K562 (cell line): ENCODE results near the gene PARD6A. TPM values are rescaled to one million over a fixed set of nuclear protein-coding genes. Genes with fewer than 3 reads are reported as not detected.

ENCODE experiments used
- ARID2 ChIP-seq: fragments of 450-650 bp; IDR thresholded peaks from 2 replicates; pipeline ENCODE4 v1.6.1; 2017; ENCODE audit warnings: antibody characterized with exemption, mild to moderate bottlenecking
- BRD4 ChIP-seq: fragments of 200-600 bp; sonication (generic); IDR thresholded peaks from 2 replicates; pipeline ENCODE4 v1.6.1; 2017; ENCODE audit warnings: inconsistent platforms
- ELF4 ChIP-seq: fragments of 450-650 bp; formaldehyde crosslinking; IDR thresholded peaks from 2 replicates; pipeline ENCODE4 v1.4.0; 2022; ENCODE audit warnings: missing genetic modification characterization
- SIRT6 ChIP-seq: IDR thresholded peaks from one replicate; pipeline ENCODE4 v1.6.1; 2012; ENCODE audit warnings: low read depth, mild to moderate bottlenecking, control low read depth, inconsistent platforms, low read length, moderate library complexity
- ZKSCAN3 ChIP-seq: fragments of 250-450 bp; sonication (Bioruptor Pico); IDR thresholded peaks from 2 replicates; pipeline ENCODE4 v1.4.0; 2020
- ZNF174 ChIP-seq: fragments of 250-450 bp; sonication (Bioruptor Pico); IDR thresholded peaks from 2 replicates; pipeline ENCODE4 v1.4.0; 2020; ENCODE audit warnings: mild to moderate bottlenecking
- ZNF316 ChIP-seq: fragments of 450-650 bp; IDR thresholded peaks from 2 replicates; pipeline ENCODE4 v1.6.1; 2016
- ZNF507 ChIP-seq: conservative IDR thresholded peaks from 2 replicates; pipeline ENCODE4 v1.6.1; 2017; ENCODE audit warnings: missing genetic modification characterization, missing compliant biosample characterization
- ZNF717 ChIP-seq: fragments of 250-450 bp; sonication (Bioruptor Pico); IDR thresholded peaks from 2 replicates; pipeline ENCODE4 v1.5.0; 2021
- ZSCAN32 ChIP-seq: fragments of 450-650 bp; formaldehyde crosslinking; IDR thresholded peaks from 2 replicates; pipeline ENCODE4 v1.4.0; 2020; ENCODE audit warnings: mild to moderate bottlenecking, moderate library complexity
- polyA plus RNA-seq, 8 experiments: library from polyadenylated mRNA; depleted of rRNA in 4 of 8; stranded (reverse) in 5 of 8; unstranded in 3 of 8; fragments of >200 nt; fragmentation: Nextera tagmentation in 2 of 8; fragmentation: Illumina TruSeq in 1 of 8; extraction: Ambion mirVana in 2 of 8; extraction: Trizol in 1 of 8; gene quantifications; 2 replicates each; pipeline versions ENCODE4 v1.2.1 to v1.2.3, GENCODE V29; 2011 to 2014; ENCODE audit warnings: inconsistent platforms in 1 of 8, missing spikeins in 1 of 8
- total RNA-seq, 7 experiments: library from RNA; depleted of rRNA in 6 of 7; stranded (reverse); fragments of >200 nt in 6 of 7; fragmentation: Illumina TruSeq in 2 of 7; extraction: Trizol in 2 of 7; gene quantifications; 2 replicates each; pipeline versions ENCODE4 v1.2.1 to v1.2.3, GENCODE V29; 2011 to 2021; ENCODE audit warnings: low replicate concordance in 1 of 7
- TF ChIP-seq, protein P1 (sequence below): IDR thresholded peaks from 2 replicates; pipeline ENCODE4 v1.6.1; 2011; ENCODE audit warnings: borderline replicate concordance, low read depth, mild to moderate bottlenecking, moderate library complexity, low read length; ENCODE audit not compliant: insufficient read depth, poor library complexity, severe bottlenecking
- TF ChIP-seq, protein P2 (sequence below): fragments of 200-800 bp; sonication (Bioruptor generic); IDR thresholded peaks from 2 replicates; pipeline ENCODE4 v1.6.1; 2017; ENCODE audit warnings: missing genetic modification characterization, missing compliant biosample characterization
- TF ChIP-seq, protein P3 (sequence below), 3 experiments: fragments of 200-800 bp in 1 of 3; sonication (Bioruptor generic) in 1 of 3; sonication (generic) in 1 of 3; formaldehyde crosslinking in 1 of 3; IDR thresholded peaks; 2 replicates each; pipeline versions ENCODE4 v1.6.1 to v1.8.0; 2016 to 2022; ENCODE audit warnings: mild to moderate bottlenecking in 2 of 3, missing compliant biosample characterization in 2 of 3, missing genetic modification characterization in 2 of 3, missing genetic modification reagents in 1 of 3
- TF ChIP-seq, protein P4 (sequence below): fragments of 450-650 bp; IDR thresholded peaks from 2 replicates; pipeline ENCODE4 v1.6.1; 2016; ENCODE audit warnings: low read depth, mild to moderate bottlenecking, moderate library complexity
- TF ChIP-seq, protein P5 (sequence below): fragments of 150-350 bp; conservative IDR thresholded peaks from 2 replicates; pipeline ENCODE4 v1.6.1; 2014; ENCODE audit warnings: low read length

The PARD6A gene
- total and polyA plus RNA-seq, 9 of the 15 experiments (the other 6 are each of a cell fraction or from before 2014, with no cell fraction given), result 0.04 to 2.0 (median 0.44) TPM

DNA sequence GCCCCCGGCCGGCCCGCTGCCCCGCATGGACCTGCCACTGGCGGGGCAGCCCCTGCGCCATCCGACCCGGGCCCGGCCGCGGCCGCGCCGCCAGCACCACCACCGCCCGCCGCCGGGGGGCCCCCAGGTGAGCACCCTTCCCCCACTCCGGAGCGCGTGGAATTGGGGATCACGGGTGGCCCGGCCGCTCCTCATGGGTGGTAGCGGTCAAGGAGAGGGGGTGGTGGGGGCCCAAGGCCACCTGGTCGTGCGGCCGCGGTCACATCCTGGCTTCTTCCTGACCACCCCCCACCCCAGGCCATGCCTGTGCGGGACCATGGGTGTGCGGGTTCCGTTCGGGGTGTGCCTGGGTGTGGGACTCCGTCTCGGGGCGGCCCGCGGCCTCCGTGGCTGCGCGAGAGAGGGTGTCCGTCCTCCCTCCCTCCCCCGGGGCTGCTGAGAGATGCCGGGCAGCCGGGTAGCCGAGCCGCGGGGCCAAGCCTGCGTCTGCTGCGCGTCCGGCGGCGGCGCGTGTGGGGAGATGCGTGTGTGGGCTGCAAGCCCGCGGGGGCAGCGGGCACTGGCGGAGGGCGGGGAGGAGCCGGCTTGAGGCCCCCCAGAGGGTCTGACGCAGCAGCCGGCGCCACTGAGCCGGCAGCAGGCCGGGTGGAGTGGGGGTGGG, 7.5 kb upstream of the PARD6A start (continued):
- TF ChIP-seq, protein P1, sequence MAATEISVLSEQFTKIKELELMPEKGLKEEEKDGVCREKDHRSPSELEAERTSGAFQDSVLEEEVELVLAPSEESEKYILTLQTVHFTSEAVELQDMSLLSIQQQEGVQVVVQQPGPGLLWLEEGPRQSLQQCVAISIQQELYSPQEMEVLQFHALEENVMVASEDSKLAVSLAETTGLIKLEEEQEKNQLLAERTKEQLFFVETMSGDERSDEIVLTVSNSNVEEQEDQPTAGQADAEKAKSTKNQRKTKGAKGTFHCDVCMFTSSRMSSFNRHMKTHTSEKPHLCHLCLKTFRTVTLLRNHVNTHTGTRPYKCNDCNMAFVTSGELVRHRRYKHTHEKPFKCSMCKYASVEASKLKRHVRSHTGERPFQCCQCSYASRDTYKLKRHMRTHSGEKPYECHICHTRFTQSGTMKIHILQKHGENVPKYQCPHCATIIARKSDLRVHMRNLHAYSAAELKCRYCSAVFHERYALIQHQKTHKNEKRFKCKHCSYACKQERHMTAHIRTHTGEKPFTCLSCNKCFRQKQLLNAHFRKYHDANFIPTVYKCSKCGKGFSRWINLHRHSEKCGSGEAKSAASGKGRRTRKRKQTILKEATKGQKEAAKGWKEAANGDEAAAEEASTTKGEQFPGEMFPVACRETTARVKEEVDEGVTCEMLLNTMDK, result peak; percentile 14
- TF ChIP-seq, protein P2, sequence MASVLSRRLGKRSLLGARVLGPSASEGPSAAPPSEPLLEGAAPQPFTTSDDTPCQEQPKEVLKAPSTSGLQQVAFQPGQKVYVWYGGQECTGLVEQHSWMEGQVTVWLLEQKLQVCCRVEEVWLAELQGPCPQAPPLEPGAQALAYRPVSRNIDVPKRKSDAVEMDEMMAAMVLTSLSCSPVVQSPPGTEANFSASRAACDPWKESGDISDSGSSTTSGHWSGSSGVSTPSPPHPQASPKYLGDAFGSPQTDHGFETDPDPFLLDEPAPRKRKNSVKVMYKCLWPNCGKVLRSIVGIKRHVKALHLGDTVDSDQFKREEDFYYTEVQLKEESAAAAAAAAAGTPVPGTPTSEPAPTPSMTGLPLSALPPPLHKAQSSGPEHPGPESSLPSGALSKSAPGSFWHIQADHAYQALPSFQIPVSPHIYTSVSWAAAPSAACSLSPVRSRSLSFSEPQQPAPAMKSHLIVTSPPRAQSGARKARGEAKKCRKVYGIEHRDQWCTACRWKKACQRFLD (CRISPR knock-in tag), result no peak
- no peak for TF ChIP-seq SIRT6
- TF ChIP-seq, protein P3, sequence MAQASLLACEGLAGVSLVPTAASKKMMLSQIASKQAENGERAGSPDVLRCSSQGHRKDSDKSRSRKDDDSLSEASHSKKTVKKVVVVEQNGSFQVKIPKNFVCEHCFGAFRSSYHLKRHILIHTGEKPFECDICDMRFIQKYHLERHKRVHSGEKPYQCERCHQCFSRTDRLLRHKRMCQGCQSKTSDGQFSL (CRISPR knock-in tag; IDR thresholded peaks at IDR 0.05), result peak; percentile 37; the same call in 1 of the 2 replicates
- TF ChIP-seq, protein P3 (tag; IDR thresholded peaks at IDR 0.05), result no peak
- TF ChIP-seq ZNF717 (CRISPR knock-in tag), result no peak
- TF ChIP-seq ZSCAN32, result no peak
- TF ChIP-seq, protein P4, sequence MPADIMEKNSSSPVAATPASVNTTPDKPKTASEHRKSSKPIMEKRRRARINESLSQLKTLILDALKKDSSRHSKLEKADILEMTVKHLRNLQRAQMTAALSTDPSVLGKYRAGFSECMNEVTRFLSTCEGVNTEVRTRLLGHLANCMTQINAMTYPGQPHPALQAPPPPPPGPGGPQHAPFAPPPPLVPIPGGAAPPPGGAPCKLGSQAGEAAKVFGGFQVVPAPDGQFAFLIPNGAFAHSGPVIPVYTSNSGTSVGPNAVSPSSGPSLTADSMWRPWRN, result no peak
- TF ChIP-seq ZNF507 (tag), result no peak
- TF ChIP-seq ZNF316, result no peak
- TF ChIP-seq ELF4 (CRISPR knock-in tag), result no peak
- TF ChIP-seq ZKSCAN3, result no peak
- TF ChIP-seq, protein P5, sequence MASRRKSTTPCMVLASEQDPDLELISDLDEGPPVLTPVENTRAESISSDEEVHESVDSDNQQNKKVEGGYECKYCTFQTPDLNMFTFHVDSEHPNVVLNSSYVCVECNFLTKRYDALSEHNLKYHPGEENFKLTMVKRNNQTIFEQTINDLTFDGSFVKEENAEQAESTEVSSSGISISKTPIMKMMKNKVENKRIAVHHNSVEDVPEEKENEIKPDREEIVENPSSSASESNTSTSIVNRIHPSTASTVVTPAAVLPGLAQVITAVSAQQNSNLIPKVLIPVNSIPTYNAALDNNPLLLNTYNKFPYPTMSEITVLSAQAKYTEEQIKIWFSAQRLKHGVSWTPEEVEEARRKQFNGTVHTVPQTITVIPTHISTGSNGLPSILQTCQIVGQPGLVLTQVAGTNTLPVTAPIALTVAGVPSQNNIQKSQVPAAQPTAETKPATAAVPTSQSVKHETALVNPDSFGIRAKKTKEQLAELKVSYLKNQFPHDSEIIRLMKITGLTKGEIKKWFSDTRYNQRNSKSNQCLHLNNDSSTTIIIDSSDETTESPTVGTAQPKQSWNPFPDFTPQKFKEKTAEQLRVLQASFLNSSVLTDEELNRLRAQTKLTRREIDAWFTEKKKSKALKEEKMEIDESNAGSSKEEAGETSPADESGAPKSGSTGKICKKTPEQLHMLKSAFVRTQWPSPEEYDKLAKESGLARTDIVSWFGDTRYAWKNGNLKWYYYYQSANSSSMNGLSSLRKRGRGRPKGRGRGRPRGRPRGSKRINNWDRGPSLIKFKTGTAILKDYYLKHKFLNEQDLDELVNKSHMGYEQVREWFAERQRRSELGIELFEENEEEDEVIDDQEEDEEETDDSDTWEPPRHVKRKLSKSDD, result no peak
- no peak for TF ChIP-seq ZNF174 (CRISPR knock-in tag)
- no peak for TF ChIP-seq ARID2
- TF ChIP-seq BRD4, result no peak
